Glutamatergic neuron (in vitro differentiated cells): Measurements from ENCODE around the gene DENND4B. TPM values are rescaled to one million over a fixed set of nuclear protein-coding genes. Genes with fewer than 3 reads are reported as not detected.

Experiments used
- DNase-seq: peaks from one replicate; pipeline ENCODE4 v3.0.0; 2022
- H3K27ac Mint-ChIP-seq: one replicate; pipeline ENCODE4 v1.8.0; 2020; ENCODE audit warnings: mild to moderate bottlenecking, mixed read lengths, inconsistent platforms; ENCODE audit not compliant: unreplicated experiment
- H3K27me3 Mint-ChIP-seq: one replicate; pipeline ENCODE4 v1.8.0; 2020; ENCODE audit warnings: mild to moderate bottlenecking, moderate library complexity, mixed read lengths, inconsistent platforms; ENCODE audit not compliant: unreplicated experiment
- H3K36me3 Mint-ChIP-seq: one replicate; pipeline ENCODE4 v1.8.0; 2020; ENCODE audit warnings: mild to moderate bottlenecking, mixed read lengths, inconsistent platforms; ENCODE audit not compliant: unreplicated experiment
- H3K4me1 Mint-ChIP-seq: one replicate; pipeline ENCODE4 v1.8.0; 2020; ENCODE audit warnings: mild to moderate bottlenecking, low read depth, mixed read lengths, inconsistent platforms; ENCODE audit not compliant: unreplicated experiment
- H3K4me3 Mint-ChIP-seq: one replicate; pipeline ENCODE4 v1.8.0; 2020; ENCODE audit warnings: mild to moderate bottlenecking, mixed read lengths, inconsistent platforms; ENCODE audit not compliant: unreplicated experiment
- H3K9me3 Mint-ChIP-seq: one replicate; pipeline ENCODE4 v1.8.0; 2020; ENCODE audit warnings: mild to moderate bottlenecking, moderate library complexity, mixed read lengths, inconsistent platforms; ENCODE audit not compliant: unreplicated experiment
- CTCF ChIP-seq: fragments of 200-600 bp; sonication (generic); IDR thresholded peaks from one replicate; pipeline ENCODE4 v1.5.0; 2021; ENCODE audit not compliant: partially characterized antibody, unreplicated experiment
- total RNA-seq: library from RNA; stranded (reverse); fragmentation: NEBNext Ultra II Directional; extraction: Animal tissue kit (Norgen Biotek cat#: 25700); gene quantifications from one replicate; pipeline ENCODE4 v1.2.1, GENCODE V29; 2021; ENCODE audit not compliant: unreplicated experiment

Gene DENND4B
- total RNA-seq, 1 donor from 2014 or later, result 72.9 TPM

DNA sequence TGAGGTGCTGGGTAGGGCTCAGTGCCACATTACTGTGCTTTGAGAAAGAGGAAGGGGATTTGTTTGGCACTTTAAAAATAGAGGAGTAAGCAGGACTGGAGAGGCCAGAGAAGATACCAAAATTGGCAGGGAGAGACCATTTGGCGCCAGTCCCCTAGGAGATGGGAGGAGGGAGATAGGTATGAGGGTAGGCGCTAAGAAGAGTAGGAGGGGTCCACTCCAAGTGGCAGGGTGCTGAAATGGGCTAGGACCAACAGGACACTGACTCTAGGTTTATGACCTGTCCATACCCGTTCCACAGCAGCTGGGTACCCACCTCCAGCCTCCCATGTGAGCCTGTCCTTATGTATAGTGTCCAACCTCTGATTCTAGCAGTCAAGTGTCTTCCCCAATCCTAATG, 12.9 kb upstream of the DENND4B start:
- H3K4me1 Mint-ChIP-seq, result peaks cover 28% of the 10 kb centered on the region
- H3K9me3 Mint-ChIP-seq, result peaks cover 11% of the 10 kb centered on the region
- TF ChIP-seq CTCF, result no peak
- H3K27me3 Mint-ChIP-seq, result peaks cover 19% of the 10 kb centered on the region
- no peaks in the 10 kb centered on the region for H3K36me3 Mint-ChIP-seq
- H3K4me3 Mint-ChIP-seq, result no peak overlapping the region
- peak overlapping the region; percentile 72 for H3K27ac Mint-ChIP-seq
- DNase-seq, result no peak

GRCh38 chr1:153958961-153959260, 12.4 kb upstream of the DENND4B start:
- H3K4me1 Mint-ChIP-seq, result peaks cover 34% of the 10 kb centered on the region
- no peak for DNase-seq
- peaks cover 13% of the 10 kb centered on the region for H3K9me3 Mint-ChIP-seq
- no peaks in the 10 kb centered on the region for H3K36me3 Mint-ChIP-seq
- H3K4me3 Mint-ChIP-seq, result peak overlapping the region; percentile 93
- TF ChIP-seq CTCF, result no peak
- peaks cover 19% of the 10 kb centered on the region for H3K27me3 Mint-ChIP-seq
- peak overlapping the region; percentile 72 for H3K27ac Mint-ChIP-seq

GRCh38 chr1:153958111-153958960, 11.8 kb upstream of the DENND4B start, which contains the start of gene CRTC2:
Gene CRTC2, minus strand, starts transcription at chr1:153958612. Its CDS starts 115 bp downstream, at chr1:153958497.
- DNase-seq, result peak; percentile 99
- Mint-ChIP-seq H3K9me3 (peaks cover 9% of the 10 kb centered on the region), H3K4me1 (peaks cover 36% of the 10 kb centered on the region), H3K36me3 (no peaks in the 10 kb centered on the region), H3K27me3 (peaks cover 16% of the 10 kb centered on the region), H3K4me3 (peak within 1 kb of the TSS; percentile 93), H3K27ac (peak within 1 kb of the TSS; percentile 94)
- TF ChIP-seq CTCF, result no peak

DNA sequence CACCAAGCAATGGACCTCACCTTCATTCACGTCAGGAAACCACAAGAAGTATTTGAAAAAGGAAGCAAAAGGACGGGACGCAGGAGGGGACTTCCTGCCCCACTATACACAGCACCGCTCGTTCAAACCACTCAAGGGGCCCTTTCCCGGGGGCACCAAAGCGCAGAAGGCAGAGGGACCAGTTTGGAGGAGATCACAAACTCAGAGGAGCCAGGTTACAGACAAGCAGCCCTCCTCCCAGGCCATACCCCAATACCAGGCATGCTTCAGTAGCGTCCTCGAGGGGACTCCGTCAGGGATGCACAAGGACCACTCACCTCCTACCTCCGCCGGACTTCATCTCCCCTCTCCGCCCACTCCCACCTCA, 11.2 kb upstream of the DENND4B start:
- peaks cover 37% of the 10 kb centered on the region for H3K4me1 Mint-ChIP-seq

More for the DNA sequence above, 11.2 kb upstream of the DENND4B start:
- DNase-seq, result no peak
- Mint-ChIP-seq H3K36me3 (no peaks in the 10 kb centered on the region), H3K27me3 (peaks cover 14% of the 10 kb centered on the region), H3K4me3 (peak overlapping the region; percentile 93), H3K27ac (peak overlapping the region; percentile 94), H3K9me3 (peaks cover 9% of the 10 kb centered on the region)
- no peak for TF ChIP-seq CTCF
